Measurements from ENCODE around the gene TMC2.

DNA sequence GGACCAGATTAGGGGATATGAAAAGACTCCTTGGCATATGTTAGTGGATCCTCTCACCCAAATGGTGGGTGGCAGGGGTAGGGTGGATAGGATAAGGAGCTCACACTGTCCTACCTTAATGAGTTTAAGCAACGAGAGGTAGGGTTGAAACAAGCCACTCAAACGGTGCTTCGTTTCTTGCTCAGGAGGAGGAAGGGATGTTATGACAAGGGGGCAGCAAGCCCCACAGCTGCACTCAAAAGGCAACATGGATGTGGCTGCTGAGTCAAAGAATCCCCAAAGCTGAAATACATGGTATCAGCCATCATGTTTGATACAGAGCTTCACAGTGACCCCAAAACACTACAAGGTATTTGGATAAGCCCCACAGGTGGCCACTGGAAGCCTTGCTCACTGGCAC lies 136.1 kb downstream of the TMC2 start:
- TF ChIP-seq ELF4 (IDR thresholded peaks at IDR 0.05) (no peak), NFRKB (IDR thresholded peaks at IDR 0.05) (no peak), ARNT (IDR thresholded peaks at IDR 0.05) (no peak), SUZ12 (IDR thresholded peaks at IDR 0.05) (no peak), SP1 (IDR thresholded peaks at IDR 0.05) (no peak), LEF1 (IDR thresholded peaks at IDR 0.05; ENCODE audit: borderline replicate concordance) (no peak), BHLHE40 (IDR thresholded peaks at IDR 0.05; ENCODE audit: borderline replicate concordance) (no peak), HDGF (IDR thresholded peaks at IDR 0.05; ENCODE audit: borderline replicate concordance) (no peak), ZNF384 (IDR thresholded peaks at IDR 0.05) (no peak), FOXM1 (IDR thresholded peaks at IDR 0.05; ENCODE audit: borderline replicate concordance) (no peak)

Measured in HEK293T (cell line).